OCI-LY7 (cell line): ENCODE measurements around the gene HCN3. TPM values are rescaled to one million over a fixed set of nuclear protein-coding genes. Genes with fewer than 3 reads are reported as not detected.
"Not testable (repeated sequence)": the region's sequence is repeated elsewhere in the genome, so short reads cannot be mapped to it uniquely, and the experiment has no call there.

ENCODE experiments used
- BruUV-seq: library from RNA; stranded (reverse); fragments of 400-500 nt; replicated peaks from 2 replicates; lab custom pipeline; 2021; lab: Mats Ljungman, UMichigan
- CTCF ChIA-PET: fragments of 300-600 bp; sonication (Branson Sonifier 250); formaldehyde crosslinking; loops from one replicate; lab custom pipeline; 2022; ENCODE audit warnings: antibody characterized with exemption; ENCODE audit not compliant: unreplicated experiment; lab: Charles Lee
- POLR2A ChIA-PET: fragments of 300-600 bp; sonication (Branson Sonifier 250); formaldehyde crosslinking; loops from one replicate; lab custom pipeline; 2022; ENCODE audit warnings: antibody characterized with exemption; lab: Charles Lee
- DNase-seq: peaks from one replicate; pipeline ENCODE4 v3.0.0-alpha.2; 2015; ENCODE audit warnings: low spot score
- H2AFZ ChIP-seq: fragments of 200-600 bp; sonication (generic), shearing (Covaris generic); 2 replicates; pipeline ENCODE4 v1.6.1; 2014; ENCODE audit warnings: mild to moderate bottlenecking, antibody characterized with exemption, low read length, moderate library complexity
- H3K27ac ChIP-seq: fragments of 200-600 bp; sonication (generic); 2 replicates; pipeline ENCODE4 v1.5.1; 2014; ENCODE audit warnings: mixed run types, low read depth, mild to moderate bottlenecking, moderate library complexity, low read length, inconsistent platforms; ENCODE audit not compliant: poor library complexity, severe bottlenecking
- H3K36me3 ChIP-seq: fragments of 200-600 bp; sonication (generic); 2 replicates; pipeline ENCODE4 v1.6.1; 2014; ENCODE audit warnings: mild to moderate bottlenecking, antibody characterized with exemption, low read length, moderate library complexity, mixed read lengths; ENCODE audit not compliant: insufficient read depth
- H3K4me1 ChIP-seq: fragments of 200-600 bp; sonication (generic); 2 replicates; pipeline ENCODE4 v1.5.1; 2014; ENCODE audit warnings: mild to moderate bottlenecking, low read length; ENCODE audit not compliant: insufficient read depth, poor library complexity, severe bottlenecking
- H3K4me2 ChIP-seq: fragments of 200-600 bp; sonication (generic); 2 replicates; pipeline ENCODE4 v1.6.1; 2014; ENCODE audit warnings: mild to moderate bottlenecking, low read length
- H3K4me3 ChIP-seq: fragments of 200-600 bp; sonication (generic); 2 replicates; pipeline ENCODE4 v1.5.1; 2014; ENCODE audit warnings: mild to moderate bottlenecking, low read depth, low read length; ENCODE audit not compliant: poor library complexity, severe bottlenecking
- H3K79me2 ChIP-seq: fragments of 200-600 bp; sonication (generic); 2 replicates; pipeline ENCODE4 v1.6.1; 2016; ENCODE audit warnings: low read depth, mild to moderate bottlenecking, low read length, moderate library complexity, mixed read lengths; ENCODE audit not compliant: insufficient read depth
- H3K9me2 ChIP-seq: fragments of 200-600 bp; sonication (generic); 2 replicates; pipeline ENCODE4 v1.6.1; 2016; ENCODE audit warnings: mild to moderate bottlenecking, low read length, mixed read lengths; ENCODE audit not compliant: insufficient read depth
- H3K9me3 ChIP-seq: fragments of 200-600 bp; sonication (generic); 2 replicates; pipeline ENCODE4 v1.6.1; 2014; ENCODE audit warnings: mild to moderate bottlenecking, mixed run types, low read length, mixed read lengths
- H4K20me1 ChIP-seq: fragments of 200-600 bp; sonication (generic); 2 replicates; pipeline ENCODE4 v1.6.1; 2014; ENCODE audit warnings: mild to moderate bottlenecking, antibody characterized with exemption, low read length, moderate library complexity, mixed read lengths; ENCODE audit not compliant: insufficient read depth
- EZH2phosphoT487 ChIP-seq: fragments of 200-600 bp; sonication (generic); IDR thresholded peaks from 2 replicates; pipeline ENCODE4 v1.6.1; 2018; ENCODE audit warnings: low read depth, borderline replicate concordance, mild to moderate bottlenecking, mixed run types, antibody characterized with exemption, low read length, moderate library complexity, mixed read lengths
- intact Hi-C: fragments of 100-400 bp; cut with micrococcal nuclease; formaldehyde crosslinking; loops from one replicate; pipeline ENCODE4 v1.10.0; 2022; ENCODE audit not compliant: unreplicated experiment
- total RNA-seq, 2 experiments: library from RNA; depleted of rRNA in 1 of 2; stranded (reverse); fragments of >200 nt in 1 of 2; shearing (Covaris generic) in 1 of 2; gene quantifications; 2 replicates each; pipeline ENCODE4 v1.2.3, GENCODE V29; 2014 to 2022
- TF ChIP-seq, protein P1 (sequence below): fragments of 200-600 bp; sonication (generic); conservative IDR thresholded peaks from 2 replicates; pipeline ENCODE4 v1.5.1; 2014; ENCODE audit warnings: mild to moderate bottlenecking, antibody characterized with exemption, low read length, moderate library complexity, mixed read lengths

The HCN3 gene
- total RNA-seq, 2 experiments from 2014 or later = 6.7 to 19.2 TPM

DNA sequence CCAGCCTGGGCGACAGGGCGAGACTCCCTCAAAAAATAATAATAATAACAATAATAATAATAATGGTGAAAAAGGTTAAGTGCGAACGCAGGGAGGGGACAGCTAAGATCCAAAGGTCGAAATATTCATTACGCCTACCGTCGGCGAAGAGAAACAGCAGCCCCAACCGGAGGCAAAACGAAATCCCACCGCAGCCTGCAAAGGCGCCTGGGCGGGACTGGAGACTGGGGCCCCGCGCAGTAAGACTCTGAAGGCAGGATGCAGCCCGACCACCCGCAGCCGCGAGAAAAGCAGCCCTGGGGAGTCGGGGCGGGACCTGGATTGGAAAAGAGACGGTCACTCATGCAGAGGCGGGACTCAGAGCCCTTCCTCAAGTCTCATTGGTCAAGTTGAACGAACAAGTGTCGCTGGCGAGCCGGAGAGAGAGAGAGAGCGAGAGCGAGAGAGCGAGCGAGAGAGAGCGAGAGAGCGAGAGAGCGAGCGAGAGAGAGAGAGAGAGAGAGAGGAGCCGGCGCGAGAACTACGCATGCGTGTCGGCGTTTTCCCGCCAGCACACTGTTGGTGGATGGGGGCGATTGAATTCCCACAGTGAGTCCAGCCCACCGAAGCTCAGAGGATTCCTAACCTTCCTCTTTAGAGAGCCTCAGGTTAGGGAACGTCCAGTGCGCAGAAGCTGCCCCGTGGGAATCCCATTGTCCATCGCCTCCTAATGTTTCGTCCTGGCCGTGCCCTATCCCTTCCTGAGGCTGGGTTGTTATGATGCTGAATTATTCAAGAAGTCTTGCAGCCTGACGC is 32.7 kb upstream of the HCN3 start:
- intact Hi-C loops = loop anchor here (1.0 kb wide), 3 partner anchors 18 to 68 kb away; partner anchors contain the start of gene THBS3
- Histone ChIP-seq H4K20me1 (no peaks in the 10 kb centered on the region), H3K4me1 (peaks cover 38% of the 10 kb centered on the region), H2AFZ (peak overlapping the region; percentile 47; the same call in 1 of the 2 replicates), H3K4me2 (peak overlapping the region; percentile 96), H3K9me2 (no peaks in the 10 kb centered on the region), H3K27ac (peak overlapping the region; percentile 82), H3K36me3 (0 out of 2 replicates have a peak, but pooled peaks cover 7% of the 10 kb centered on the region), H3K4me3 (peak overlapping the region; percentile 81), H3K9me3 (no peaks in the 10 kb centered on the region), H3K79me2 (peaks cover 16% of the 10 kb centered on the region; the same call in 1 of the 2 replicates)
- peak; percentile 100 for DNase-seq
- ChIA-PET POLR2A (interaction anchor here (0.7 to 1.2 kb wide), 5 partner anchors 20 to 204 kb away, joined by 3 to 4 read pairs (median 3); partner anchors contain the start of gene FDPS), CTCF (interaction anchor here (0.5 to 0.8 kb wide), 2 partner anchors 280 to 1141 kb away, joined by 4 read pairs; no protein-coding TSS in a partner anchor)
- no TSS peak for BruUV-seq
- no peak for TF ChIP-seq EZH2phosphoT487
- TF ChIP-seq, protein P1, sequence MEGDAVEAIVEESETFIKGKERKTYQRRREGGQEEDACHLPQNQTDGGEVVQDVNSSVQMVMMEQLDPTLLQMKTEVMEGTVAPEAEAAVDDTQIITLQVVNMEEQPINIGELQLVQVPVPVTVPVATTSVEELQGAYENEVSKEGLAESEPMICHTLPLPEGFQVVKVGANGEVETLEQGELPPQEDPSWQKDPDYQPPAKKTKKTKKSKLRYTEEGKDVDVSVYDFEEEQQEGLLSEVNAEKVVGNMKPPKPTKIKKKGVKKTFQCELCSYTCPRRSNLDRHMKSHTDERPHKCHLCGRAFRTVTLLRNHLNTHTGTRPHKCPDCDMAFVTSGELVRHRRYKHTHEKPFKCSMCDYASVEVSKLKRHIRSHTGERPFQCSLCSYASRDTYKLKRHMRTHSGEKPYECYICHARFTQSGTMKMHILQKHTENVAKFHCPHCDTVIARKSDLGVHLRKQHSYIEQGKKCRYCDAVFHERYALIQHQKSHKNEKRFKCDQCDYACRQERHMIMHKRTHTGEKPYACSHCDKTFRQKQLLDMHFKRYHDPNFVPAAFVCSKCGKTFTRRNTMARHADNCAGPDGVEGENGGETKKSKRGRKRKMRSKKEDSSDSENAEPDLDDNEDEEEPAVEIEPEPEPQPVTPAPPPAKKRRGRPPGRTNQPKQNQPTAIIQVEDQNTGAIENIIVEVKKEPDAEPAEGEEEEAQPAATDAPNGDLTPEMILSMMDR = peak; percentile 63

DNA sequence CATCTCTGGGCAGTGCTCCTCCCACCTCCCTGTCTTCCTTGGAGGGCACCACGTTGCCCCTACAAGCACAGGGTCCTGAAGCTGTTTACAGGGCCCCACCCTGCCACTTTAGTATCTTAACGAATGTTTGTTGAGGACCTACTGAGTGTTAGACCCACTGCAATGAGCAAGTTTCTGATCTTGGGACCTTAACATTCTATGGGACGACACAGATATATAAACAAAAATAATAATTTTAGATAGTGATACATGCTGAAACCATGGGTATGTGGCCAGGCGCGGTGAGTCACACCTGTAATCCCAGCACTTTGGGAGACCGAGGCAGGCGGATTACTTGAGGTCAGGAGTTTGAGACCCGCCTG is 32.1 kb upstream of the HCN3 start:
- Histone ChIP-seq H3K4me3 (peak overlapping the region; percentile 56), H3K27ac (peak overlapping the region; percentile 66), H3K4me1 (peaks cover 42% of the 10 kb centered on the region), H3K9me2 (no peaks in the 10 kb centered on the region), H3K4me2 (peak overlapping the region; percentile 67), H2AFZ (peak overlapping the region; percentile 47; the same call in 1 of the 2 replicates), H3K79me2 (peaks cover 16% of the 10 kb centered on the region; the same call in 1 of the 2 replicates), H4K20me1 (no peaks in the 10 kb centered on the region), H3K9me3 (no peaks in the 10 kb centered on the region), H3K36me3 (0 out of 2 replicates have a peak, but pooled peaks cover 7% of the 10 kb centered on the region)
- BruUV-seq = TSS peak; percentile 98
- intact Hi-C loops = no loop called here
- TF ChIP-seq, protein P1 = no peak
- no peak for TF ChIP-seq EZH2phosphoT487
- no peak for DNase-seq
- ChIA-PET POLR2A (interaction anchor here (0.7 to 1.2 kb wide), 5 partner anchors 20 to 203 kb away, joined by 3 to 4 read pairs (median 3); partner anchors contain the start of gene FDPS), CTCF (interaction anchor here (0.8 kb wide), 1 partner anchor 279 kb away, joined by 4 read pairs; no protein-coding TSS in a partner anchor)

DNA sequence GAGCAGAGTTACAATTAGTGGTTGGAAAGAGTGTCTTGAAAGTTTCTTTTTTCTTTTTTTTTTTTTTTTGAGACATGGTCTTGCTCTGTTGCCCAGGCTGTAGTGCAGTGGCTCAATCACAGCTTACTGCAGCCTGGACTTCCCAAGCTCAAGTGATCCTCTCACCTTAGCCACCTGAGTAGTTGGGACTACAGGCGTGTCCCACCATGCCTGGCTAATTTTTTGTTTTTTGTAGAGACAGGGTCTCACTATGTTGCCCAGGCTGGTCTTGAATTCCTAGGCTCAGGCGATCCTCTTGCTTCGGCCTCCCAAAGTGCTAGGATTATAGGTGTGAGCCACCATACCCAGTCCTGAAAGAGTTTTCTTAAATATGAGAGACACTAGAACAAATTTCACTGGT is 30.5 kb upstream of the HCN3 start:
- H3K4me3 ChIP-seq, POLR2A ChIA-PET, H3K4me2 ChIP-seq, intact Hi-C loops, H3K9me3 ChIP-seq, BruUV-seq, H3K9me2 ChIP-seq, H3K27ac ChIP-seq, H3K36me3 ChIP-seq, CTCF ChIA-PET, DNase-seq, H4K20me1 ChIP-seq, H2AFZ ChIP-seq: not testable (repeated sequence)
- H3K4me1 ChIP-seq = peaks cover 38% of the 10 kb centered on the region
- H3K79me2 ChIP-seq = peaks cover 16% of the 10 kb centered on the region; the same call in 1 of the 2 replicates
